Stimulated activated CD8-positive, alpha-beta memory T cell treated with anti-CD3 and anti-CD28 coated beads, Interleukin-15, amount 100 ng/mL, for 24 hours (primary cell): ENCODE results near the gene FASTK.

Experiments used
- DNase-seq: peaks from one replicate; pipeline ENCODE4 v3.0.0-alpha.2; 2020; ENCODE audit warnings: low read depth

The FASTK gene

GRCh38 chr7:151117565-151117964 lies 37.0 kb upstream of the FASTK start:
- no peak for DNase-seq

DNA sequence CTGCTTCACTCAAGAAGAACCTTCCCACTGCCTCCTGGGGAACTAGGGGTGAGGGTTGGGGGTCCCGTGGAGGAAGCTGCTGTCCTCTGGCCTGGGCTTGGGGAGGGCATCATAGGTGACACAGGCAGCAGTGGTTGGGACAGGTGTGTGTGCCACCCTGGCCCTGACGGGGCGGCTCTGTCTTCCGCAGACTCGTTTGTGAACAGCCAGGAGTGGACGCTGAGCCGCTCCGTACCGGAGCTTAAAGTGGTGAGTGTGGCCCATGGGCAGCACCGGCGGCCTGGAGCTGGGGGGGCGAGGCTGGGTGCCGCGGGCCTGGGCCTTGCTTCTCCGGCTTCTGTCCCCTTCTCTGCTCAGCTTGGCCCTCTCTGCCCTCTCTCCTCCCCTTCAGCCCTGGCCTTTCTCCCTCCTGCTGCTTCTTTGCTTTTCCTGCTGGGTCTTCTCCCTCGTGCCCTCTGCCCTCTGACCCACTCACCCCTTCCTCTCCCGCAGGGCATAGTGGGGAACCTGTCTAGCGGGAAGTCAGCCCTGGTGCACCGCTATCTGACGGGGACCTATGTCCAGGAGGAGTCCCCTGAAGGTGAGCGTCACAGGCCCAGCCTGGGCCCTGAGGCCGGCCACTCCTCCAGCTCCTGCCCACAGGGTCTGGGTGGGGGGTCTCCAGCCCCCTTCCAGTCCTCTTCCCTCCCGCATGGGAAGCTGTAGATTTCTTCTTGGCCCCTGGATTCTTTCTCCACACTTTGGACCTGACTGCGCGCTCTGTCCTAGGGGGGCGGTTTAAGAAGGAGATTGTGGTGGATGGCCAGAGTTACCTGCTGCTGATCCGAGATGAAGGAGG lies 36.2 kb upstream of the FASTK start:
- no peak for DNase-seq

GRCh38 chr7:151115836-151116418 lies 35.3 kb upstream of the FASTK start:
- no peak for DNase-seq

DNA sequence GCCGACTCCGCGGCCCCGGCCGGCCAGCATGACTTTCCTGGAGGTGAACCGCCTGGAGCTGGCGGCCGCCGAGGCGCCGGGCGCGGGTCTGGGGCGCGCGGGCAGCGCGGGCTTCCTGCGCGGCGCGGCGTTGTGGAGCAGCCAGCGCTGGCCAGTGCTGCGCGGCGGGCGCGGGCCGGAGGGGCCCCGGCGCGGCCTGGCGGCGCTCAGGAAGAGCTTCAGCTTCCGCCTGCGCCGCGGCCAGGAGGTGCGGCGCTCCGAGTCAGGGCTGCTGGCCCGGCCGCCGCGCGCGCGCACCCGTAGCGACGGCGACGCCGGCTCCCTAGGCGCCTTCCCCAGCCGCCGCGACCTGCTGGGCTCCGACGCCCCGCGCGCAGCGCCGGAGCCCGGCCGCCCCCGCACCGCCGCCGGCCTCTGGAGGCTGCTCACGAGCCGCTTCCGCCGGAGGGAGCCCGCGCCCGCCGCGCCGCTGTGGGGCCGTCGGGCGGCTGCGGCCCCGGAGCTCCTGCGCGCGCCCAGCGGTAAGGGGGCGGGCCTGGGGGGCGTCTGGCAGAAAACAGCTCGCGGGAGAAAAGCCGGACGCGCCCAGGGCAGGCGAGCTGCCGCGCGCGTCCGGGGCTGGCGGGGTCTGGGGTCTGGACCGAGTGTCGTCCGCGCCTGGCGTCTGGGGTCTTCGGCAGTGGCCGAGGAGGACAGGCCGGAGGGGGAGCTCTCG lies 34.7 kb upstream of the FASTK start:
- peak; percentile 13 for DNase-seq

DNA sequence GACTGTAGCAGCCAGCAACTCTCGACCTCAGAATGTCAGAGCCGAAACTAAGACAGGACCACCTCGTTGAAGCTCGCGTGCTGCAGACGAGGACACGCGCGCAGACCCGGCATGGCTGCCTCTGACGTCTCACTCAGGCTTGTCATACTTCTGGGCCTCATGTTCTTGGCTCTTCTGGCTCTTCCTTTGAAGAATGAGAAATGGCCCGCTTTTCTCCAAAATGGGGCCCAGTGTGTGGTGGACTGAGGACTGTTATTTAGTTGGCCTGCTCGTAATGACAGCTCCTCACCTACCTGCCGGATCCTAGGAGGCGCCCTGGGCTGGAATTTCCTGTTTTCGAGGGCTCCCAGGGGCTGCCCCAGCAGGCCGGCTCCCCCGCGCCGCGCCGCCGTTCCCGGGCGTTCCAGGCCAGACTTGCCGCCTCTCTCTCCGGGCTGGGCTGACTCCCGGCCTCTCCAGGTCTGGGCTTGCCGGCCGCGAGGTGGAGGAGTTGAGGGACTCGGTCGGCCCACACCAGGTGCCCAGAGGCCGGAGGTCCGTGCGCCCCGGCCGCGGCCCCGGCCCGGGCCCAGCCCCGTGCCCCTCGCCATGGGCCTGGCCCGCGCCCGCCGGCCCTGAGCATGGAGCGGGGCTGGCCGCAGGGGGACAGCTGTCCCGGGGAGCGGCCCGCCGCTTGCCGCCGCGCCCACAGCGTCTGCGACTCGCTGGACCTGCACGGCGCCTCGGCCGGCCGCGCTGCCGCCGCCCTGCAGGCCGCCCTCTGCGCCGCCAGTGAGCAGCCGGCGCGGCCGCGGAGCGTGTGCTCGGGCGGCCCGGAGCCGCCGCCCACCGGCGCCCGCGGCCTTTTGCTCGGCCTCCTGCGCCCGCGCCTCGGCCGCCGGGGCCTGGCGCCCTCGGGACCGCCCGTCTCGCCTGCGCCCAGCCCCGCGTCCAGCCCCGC lies 33.8 kb upstream of the FASTK start:
- no peak for DNase-seq

GRCh38 chr7:151113344-151114150 lies 32.9 kb upstream of the FASTK start:
- DNase-seq = no peak

- peak; percentile 41 for DNase-seq
Observed at GRCh38 chr7:151110941-151111645, 30.5 kb upstream of the FASTK start.

DNA sequence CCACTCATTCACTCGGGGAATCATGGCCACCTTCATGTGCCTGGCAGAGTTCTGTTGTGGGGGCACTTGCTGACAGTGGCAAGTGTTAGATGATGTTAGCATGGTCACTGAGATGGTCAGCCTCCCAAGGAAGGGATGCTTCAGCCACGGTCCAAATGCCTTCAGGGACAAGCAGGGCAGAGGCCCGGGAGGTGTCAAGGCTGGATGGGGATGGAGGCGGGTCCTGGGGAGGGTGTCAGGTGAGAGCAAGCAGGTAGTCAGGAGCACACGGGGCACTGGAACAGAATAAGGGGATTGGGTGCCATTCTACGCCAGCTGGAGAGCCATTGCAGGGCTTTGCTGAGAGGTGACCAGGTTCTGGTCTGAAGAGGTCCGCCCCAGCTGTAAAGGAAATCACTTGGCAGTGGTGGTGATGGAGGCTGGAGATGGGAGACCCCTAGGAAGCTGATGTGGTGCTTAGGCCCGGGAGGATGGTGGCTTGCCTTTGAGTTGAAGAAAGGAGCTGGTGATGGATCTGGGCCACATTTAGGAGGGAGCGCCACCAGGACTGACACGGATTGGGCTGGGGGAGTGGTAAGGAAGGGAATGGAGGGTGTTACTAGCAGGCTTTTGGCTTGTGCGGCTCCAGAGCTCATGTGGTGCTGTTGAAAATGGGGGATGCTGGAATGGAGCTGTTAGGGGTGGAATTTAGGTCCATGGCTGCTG lies 29.8 kb upstream of the FASTK start:
- DNase-seq = no peak

DNA sequence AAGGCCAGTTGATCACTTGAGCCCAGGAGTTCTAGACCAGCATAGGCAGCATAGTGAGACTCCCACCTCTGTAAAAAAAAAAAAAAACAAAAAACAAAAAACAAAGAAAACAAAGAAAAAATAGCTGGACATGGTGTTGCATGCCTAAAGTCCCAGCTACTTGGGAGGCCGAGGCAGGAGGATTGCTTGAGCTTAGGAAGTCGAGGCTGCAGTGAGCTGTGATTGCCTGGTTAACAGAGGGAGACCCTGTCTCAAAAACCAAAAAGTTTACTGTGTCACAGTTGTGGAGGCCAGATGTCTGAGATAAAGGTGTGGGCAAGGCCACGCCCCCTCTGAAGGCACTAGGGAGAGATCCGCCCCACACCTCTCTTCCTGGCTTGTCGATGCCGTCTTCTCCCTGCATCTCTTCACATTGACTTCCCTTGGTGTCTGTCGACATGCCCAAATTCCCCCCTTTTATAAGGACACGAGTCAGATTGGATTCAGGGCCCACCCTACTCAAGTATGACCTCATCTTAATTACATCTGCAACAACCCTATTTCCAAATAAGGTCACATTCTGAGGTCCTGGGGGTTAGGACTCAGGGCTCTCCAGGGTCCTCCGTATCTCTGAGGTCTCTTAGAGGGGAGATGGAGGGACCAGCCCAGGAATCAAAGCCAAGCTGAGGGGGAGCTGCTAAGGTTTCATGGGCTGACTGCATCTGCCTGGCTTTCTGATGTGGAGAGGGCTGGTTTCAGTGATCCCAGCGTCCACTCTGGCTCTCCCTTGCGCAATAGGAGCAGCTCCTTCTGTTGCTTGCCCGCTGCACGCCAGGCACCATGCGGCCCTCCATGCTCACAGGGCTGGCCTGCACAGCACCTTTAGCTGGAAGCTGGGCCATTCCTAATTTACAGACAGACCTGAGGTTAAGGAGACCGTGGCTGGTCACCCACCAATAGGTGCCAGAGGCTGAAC lies 28.8 kb upstream of the FASTK start:
- DNase-seq = no peak

DNA sequence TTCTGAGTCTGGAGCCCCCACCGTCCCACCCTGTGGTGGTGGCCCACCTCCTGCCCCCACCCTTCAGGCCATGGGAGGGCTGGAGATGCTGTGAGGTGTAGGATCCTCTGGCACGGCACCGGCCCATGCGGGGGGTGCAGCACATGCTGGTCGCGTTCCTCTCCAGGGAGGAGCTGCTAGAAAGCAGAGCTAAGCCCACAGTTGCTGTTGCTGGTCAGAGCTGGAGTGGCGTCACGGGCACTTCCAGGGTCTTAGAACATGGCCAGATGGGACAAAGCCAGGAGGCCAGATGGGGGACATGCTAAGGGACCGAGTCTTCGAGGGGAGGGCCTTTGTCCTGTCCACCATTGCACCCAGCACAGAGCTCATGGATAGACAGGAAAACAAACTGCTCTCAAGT lies 27.3 kb upstream of the FASTK start:
- no peak for DNase-seq

- no peak for DNase-seq
Observed at GRCh38 chr7:151104411-151105235, 24.0 kb upstream of the FASTK start.

GRCh38 chr7:151103973-151104372 lies 23.4 kb upstream of the FASTK start:
- no peak for DNase-seq

DNA sequence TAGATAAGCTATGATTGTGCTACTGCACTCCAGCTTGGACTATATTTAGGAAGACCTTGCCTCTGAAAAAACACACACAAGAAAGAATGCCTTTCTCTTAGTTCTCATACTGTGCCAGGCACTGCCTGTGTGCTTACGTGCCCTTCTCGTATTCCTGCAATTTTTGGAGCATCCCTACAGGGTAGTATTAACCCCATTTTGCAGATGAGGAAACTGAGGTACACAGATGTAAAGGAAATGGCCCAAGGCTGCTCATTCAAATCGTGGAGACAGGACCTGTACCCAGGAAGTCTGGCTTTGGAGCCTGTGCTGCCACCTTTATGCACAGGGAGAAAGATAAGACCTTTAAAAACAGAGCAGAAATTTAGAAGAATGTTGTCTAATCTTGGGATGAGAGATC lies 22.4 kb upstream of the FASTK start:
- DNase-seq = no peak

- no peak for DNase-seq
Observed at GRCh38 chr7:151101621-151102396, 21.2 kb upstream of the FASTK start.

GRCh38 chr7:151100921-151101320 lies 20.3 kb upstream of the FASTK start:
- no peak for DNase-seq

DNA sequence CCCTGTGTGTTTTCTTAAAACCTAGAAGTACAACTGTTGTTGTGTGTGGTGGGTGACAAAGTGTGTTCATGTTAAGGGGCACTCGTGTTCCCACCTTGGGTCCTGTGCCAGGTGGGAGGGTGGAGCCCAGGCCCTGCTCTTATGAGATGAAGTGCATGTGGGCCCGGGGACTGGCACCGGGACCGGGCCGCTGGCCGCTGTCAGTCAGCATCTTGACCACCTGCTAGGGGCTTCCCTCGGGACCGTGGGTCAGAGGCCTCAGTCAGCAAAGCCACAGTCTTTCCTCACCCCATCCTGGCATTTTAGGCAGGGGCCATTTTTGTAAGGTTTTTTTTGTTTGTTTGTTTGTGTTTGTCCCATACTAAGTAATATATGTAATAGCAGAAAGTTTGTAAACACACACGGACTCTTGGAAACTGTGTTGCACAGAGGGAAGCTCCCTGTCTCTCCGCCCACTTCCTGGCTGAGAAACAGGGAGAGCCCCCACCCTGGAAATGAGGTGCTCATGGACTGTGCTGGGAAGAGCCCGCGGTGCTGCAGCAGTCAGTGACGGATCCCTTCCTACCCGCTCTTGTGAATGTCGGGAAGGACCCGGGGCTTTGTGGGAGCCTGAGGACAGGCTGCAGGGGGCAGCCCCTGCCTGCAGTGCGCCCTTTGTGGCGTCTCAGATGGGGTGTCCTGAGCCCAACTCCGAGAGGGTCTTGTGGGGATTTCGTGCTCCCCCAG lies 19.0 kb upstream of the FASTK start:
- no peak for DNase-seq
